Left lobe of liver (tissue), 2 donors: Measurements from ENCODE around the gene DLL3. TPM values are rescaled to one million over a fixed set of nuclear protein-coding genes. Genes with fewer than 3 reads are reported as not detected.
"Not testable (repeated sequence)": the region's sequence is repeated elsewhere in the genome, so short reads cannot be mapped to it uniquely, and the experiment has no call there.

ENCODE experiments used
- ATAC-seq: fragments of 200-7000 bp; cut with Tn5 transposase; one replicate; pipeline ENCODE4 v1.9.1; 2020; ENCODE audit warnings: mild to moderate bottlenecking, moderate library complexity
- DNase-seq: peaks from one replicate; pipeline ENCODE4 v3.0.0-alpha.2; 2020; ENCODE audit warnings: low spot score
- total RNA-seq: library from RNA; stranded (reverse); gene quantifications from one replicate; pipeline ENCODE4 v1.2.1, GENCODE V29; 2021
- donor health status: DM: no; HTN: no; CAD: no; lungs with moderate emphysema.
- donor health status: DM: no; HTN: yes; CAD: no.

Gene DLL3
- total RNA-seq: not detected

- ATAC-seq (no peak), DNase-seq (no peak)
These were observed at the start of gene DLL3 for GRCh38 chr19:39498798-39499642. DLL3 (plus strand) TSS chr19:39498947; CDS start chr19:39498975, 28 bp downstream.

GRCh38 chr19:39449116-39449797, 49.5 kb upstream of the DLL3 start:
- DNase-seq (no peak), ATAC-seq (no peak)

GRCh38 chr19:39451257-39451656, 47.5 kb upstream of the DLL3 start:
- not testable (repeated sequence) for DNase-seq

GRCh38 chr19:39463403-39463802, 35.3 kb upstream of the DLL3 start:
- ATAC-seq: no peak
- DNase-seq: no peak

More at GRCh38 chr19:39451257-39451656, 47.5 kb upstream of the DLL3 start:
- ATAC-seq: peak; percentile 78

GRCh38 chr19:39465956-39466747, 32.6 kb upstream of the DLL3 start:
- DNase-seq (no peak), ATAC-seq (no peak)

- DNase-seq (no peak), ATAC-seq (no peak)
These were observed 30.8 kb upstream of the DLL3 start for GRCh38 chr19:39467941-39468340.

GRCh38 chr19:39469036-39469435, 29.7 kb upstream of the DLL3 start:
- no peak for DNase-seq
- no peak for ATAC-seq

GRCh38 chr19:39469567-39469966, 29.2 kb upstream of the DLL3 start:
- ATAC-seq: no peak
- no peak for DNase-seq

GRCh38 chr19:39470724-39471339, 27.9 kb upstream of the DLL3 start:
- no peak for DNase-seq
- no peak for ATAC-seq

GRCh38 chr19:39471756-39472536, 26.8 kb upstream of the DLL3 start:
- ATAC-seq: no peak
- no peak for DNase-seq

- DNase-seq (no peak), ATAC-seq (peak; percentile 10)
These were observed 25.9 kb upstream of the DLL3 start for GRCh38 chr19:39472746-39473442.

GRCh38 chr19:39473443-39473960, 25.2 kb upstream of the DLL3 start:
- DNase-seq: no peak
- peak; percentile 7 for ATAC-seq

- ATAC-seq (peak; percentile 73), DNase-seq (no peak)
These were observed 24.6 kb upstream of the DLL3 start for GRCh38 chr19:39474139-39474620.

GRCh38 chr19:39475748-39476147, 23.0 kb upstream of the DLL3 start:
- ATAC-seq: no peak

GRCh38 chr19:39479319-39479801, 19.4 kb upstream of the DLL3 start:
- ATAC-seq, DNase-seq: not testable (repeated sequence)

More at GRCh38 chr19:39475748-39476147, 23.0 kb upstream of the DLL3 start:
- DNase-seq: no peak

- DNase-seq: no peak
- no peak for ATAC-seq
These were observed 18.8 kb upstream of the DLL3 start for GRCh38 chr19:39479916-39480315.

GRCh38 chr19:39480337-39481228, 18.2 kb upstream of the DLL3 start, which contains the start of gene TIMM50:
TIMM50 (plus strand) TSS chr19:39480838; CDS start chr19:39480854, 16 bp downstream.
- ATAC-seq: peak; percentile 99
- peak; percentile 97 for DNase-seq

- no peak for DNase-seq
- ATAC-seq: no peak
These were observed 17.6 kb upstream of the DLL3 start for GRCh38 chr19:39481229-39481545.
